ENCODE measurements around the gene HS1BP3. TPM values are rescaled to one million over a fixed set of nuclear protein-coding genes. Genes with fewer than 3 reads are reported as not detected.

Gene HS1BP3
- polyA plus RNA-seq, 4 donors: 18.5 to 39.7 (median 23.4) TPM

- Histone ChIP-seq H3K4me1 (ENCODE audit: control insufficient read depth in 3 of 3, insufficient read depth in 2 of 3, low read depth in 1 of 3, low read length in 2 of 3) (peaks cover 0 to 10% (median 0%) of the 10 kb centered on the region in 3 donors), H3K9me3 (ENCODE audit: control insufficient read depth in 2 of 2, insufficient read depth in 1 of 2, low read depth in 1 of 2, low read length in 1 of 2) (no peaks in the 10 kb centered on the region), H3K27me3 (ENCODE audit: control insufficient read depth in 3 of 3, insufficient read depth in 3 of 3, low read length in 3 of 3) (no peaks in the 10 kb centered on the region), H3K27ac (ENCODE audit: low read depth in 1 of 3, low read length in 2 of 3) (peak overlapping the region in 1 of 3 donors; percentile 24), H3K4me3 (ENCODE audit: low read depth in 1 of 3, low read length in 3 of 3) (no peak overlapping the region), H3K36me3 (ENCODE audit: control insufficient read depth in 3 of 3, insufficient read depth in 2 of 3, low read depth in 1 of 3, low read length in 3 of 3) (peaks cover 2 to 96% (median 5%) of the 10 kb centered on the region in 3 donors)
- FAIRE-seq: no peak
- WGBS, 3 donors: 89 to 94% (median 92%) methylated on average over 7 of the region's 7 CpGs
- no peak for DNase-seq
These were observed 27.1 kb downstream of the HS1BP3 start for GRCh38 chr2:20623741-20624155.

- H3K4me3 ChIP-seq (ENCODE audit: low read depth in 1 of 3, low read length in 3 of 3): no peak overlapping the region
- peaks cover 2 to 97% (median 5%) of the 10 kb centered on the region in 3 donors for H3K36me3 ChIP-seq (ENCODE audit: control insufficient read depth in 3 of 3, insufficient read depth in 2 of 3, low read depth in 1 of 3, low read length in 3 of 3)
- peak in 1 of 2 donors; percentile 45 for DNase-seq
- FAIRE-seq: no peak
- peaks cover 0 to 16% (median 0%) of the 10 kb centered on the region in 3 donors for H3K4me1 ChIP-seq (ENCODE audit: control insufficient read depth in 3 of 3, insufficient read depth in 2 of 3, low read depth in 1 of 3, low read length in 2 of 3)
- H3K9me3 ChIP-seq (ENCODE audit: control insufficient read depth in 2 of 2, insufficient read depth in 1 of 2, low read depth in 1 of 2, low read length in 1 of 2): no peaks in the 10 kb centered on the region
- H3K27ac ChIP-seq (ENCODE audit: low read depth in 1 of 3, low read length in 2 of 3): no peak overlapping the region
- WGBS, 3 donors: 79% methylated on average over 10 of the region's 10 CpGs
- H3K27me3 ChIP-seq (ENCODE audit: control insufficient read depth in 3 of 3, insufficient read depth in 3 of 3, low read length in 3 of 3): no peaks in the 10 kb centered on the region
These were observed 27.7 kb downstream of the HS1BP3 start for GRCh38 chr2:20623241-20623640.

- Histone ChIP-seq H3K9me3 (ENCODE audit: control insufficient read depth in 2 of 2, insufficient read depth in 1 of 2, low read depth in 1 of 2, low read length in 1 of 2) (no peaks in the 10 kb centered on the region), H3K27me3 (ENCODE audit: control insufficient read depth in 3 of 3, insufficient read depth in 3 of 3, low read length in 3 of 3) (no peaks in the 10 kb centered on the region), H3K4me3 (ENCODE audit: low read depth in 1 of 3, low read length in 3 of 3) (no peak overlapping the region), H3K4me1 (ENCODE audit: control insufficient read depth in 3 of 3, insufficient read depth in 2 of 3, low read depth in 1 of 3, low read length in 2 of 3) (peaks cover 0 to 20% (median 0%) of the 10 kb centered on the region in 3 donors), H3K27ac (ENCODE audit: low read depth in 1 of 3, low read length in 2 of 3) (no peak overlapping the region), H3K36me3 (ENCODE audit: control insufficient read depth in 3 of 3, insufficient read depth in 2 of 3, low read depth in 1 of 3, low read length in 3 of 3) (peaks cover 2 to 95% (median 5%) of the 10 kb centered on the region in 3 donors)
- DNase-seq (no peak), FAIRE-seq (no peak)
- 87 to 90% (median 88%) methylated on average over 10 of the region's 10 CpGs for WGBS, 3 donors
These were observed 28.2 kb downstream of the HS1BP3 start for GRCh38 chr2:20622731-20623130.

GRCh38 chr2:20622296-20622686 lies 28.6 kb downstream of the HS1BP3 start:
- no peak for DNase-seq
- H3K27ac ChIP-seq (ENCODE audit: low read depth in 1 of 3, low read length in 2 of 3): no peak overlapping the region
- H3K4me1 ChIP-seq (ENCODE audit: control insufficient read depth in 3 of 3, insufficient read depth in 2 of 3, low read depth in 1 of 3, low read length in 2 of 3): peaks cover 0 to 24% (median 0%) of the 10 kb centered on the region in 3 donors
- H3K27me3 ChIP-seq (ENCODE audit: control insufficient read depth in 3 of 3, insufficient read depth in 3 of 3, low read length in 3 of 3): no peaks in the 10 kb centered on the region
- no peak for FAIRE-seq
- H3K9me3 ChIP-seq (ENCODE audit: control insufficient read depth in 2 of 2, insufficient read depth in 1 of 2, low read depth in 1 of 2, low read length in 1 of 2): no peaks in the 10 kb centered on the region
- WGBS, 3 donors: 95 to 97% (median 96%) methylated on average over 11 of the region's 11 CpGs
- no peak overlapping the region for H3K4me3 ChIP-seq (ENCODE audit: low read depth in 1 of 3, low read length in 3 of 3)
- peaks cover 2 to 91% (median 5%) of the 10 kb centered on the region in 3 donors for H3K36me3 ChIP-seq (ENCODE audit: control insufficient read depth in 3 of 3, insufficient read depth in 2 of 3, low read depth in 1 of 3, low read length in 3 of 3)

- Histone ChIP-seq H3K9me3 (ENCODE audit: control insufficient read depth in 2 of 2, insufficient read depth in 1 of 2, low read depth in 1 of 2, low read length in 1 of 2) (no peaks in the 10 kb centered on the region), H3K27me3 (ENCODE audit: control insufficient read depth in 3 of 3, insufficient read depth in 3 of 3, low read length in 3 of 3) (no peaks in the 10 kb centered on the region), H3K27ac (ENCODE audit: low read depth in 1 of 3, low read length in 2 of 3) (no peak overlapping the region), H3K36me3 (ENCODE audit: control insufficient read depth in 3 of 3, insufficient read depth in 2 of 3, low read depth in 1 of 3, low read length in 3 of 3) (peaks cover 2 to 88% (median 5%) of the 10 kb centered on the region in 3 donors), H3K4me3 (ENCODE audit: low read depth in 1 of 3, low read length in 3 of 3) (no peak overlapping the region), H3K4me1 (ENCODE audit: control insufficient read depth in 3 of 3, insufficient read depth in 2 of 3, low read depth in 1 of 3, low read length in 2 of 3) (peaks cover 0 to 31% (median 0%) of the 10 kb centered on the region in 3 donors)
- no peak for FAIRE-seq
- DNase-seq: no peak
- 82 to 87% (median 86%) methylated on average over 12 of the region's 12 CpGs for WGBS, 3 donors
These were observed 29.3 kb downstream of the HS1BP3 start for GRCh38 chr2:20621366-20622295.

- peak overlapping the region in 1 of 3 donors; percentile 96 for H3K27ac ChIP-seq (ENCODE audit: low read depth in 1 of 3, low read length in 2 of 3)
- H3K4me1 ChIP-seq (ENCODE audit: control insufficient read depth in 3 of 3, insufficient read depth in 2 of 3, low read depth in 1 of 3, low read length in 2 of 3): peaks cover 0 to 39% (median 0%) of the 10 kb centered on the region in 3 donors
- no peak overlapping the region for H3K4me3 ChIP-seq (ENCODE audit: low read depth in 1 of 3, low read length in 3 of 3)
- peaks cover 2 to 80% (median 5%) of the 10 kb centered on the region in 3 donors for H3K36me3 ChIP-seq (ENCODE audit: control insufficient read depth in 3 of 3, insufficient read depth in 2 of 3, low read depth in 1 of 3, low read length in 3 of 3)
- 79 to 81% (median 80%) methylated on average over 4 of the region's 4 CpGs for WGBS, 3 donors
- H3K27me3 ChIP-seq (ENCODE audit: control insufficient read depth in 3 of 3, insufficient read depth in 3 of 3, low read length in 3 of 3): no peaks in the 10 kb centered on the region
- FAIRE-seq (no peak), DNase-seq (no peak)
- no peaks in the 10 kb centered on the region for H3K9me3 ChIP-seq (ENCODE audit: control insufficient read depth in 2 of 2, insufficient read depth in 1 of 2, low read depth in 1 of 2, low read length in 1 of 2)
These were observed 30.1 kb downstream of the HS1BP3 start for GRCh38 chr2:20620696-20621365.

GRCh38 chr2:20620271-20620681 lies 30.6 kb downstream of the HS1BP3 start:
- peak overlapping the region in 1 of 3 donors; percentile 96 for H3K27ac ChIP-seq (ENCODE audit: low read depth in 1 of 3, low read length in 2 of 3)
- WGBS, 3 donors: 88 to 94% (median 92%) methylated on average over 8 of the region's 8 CpGs
- H3K4me1 ChIP-seq (ENCODE audit: control insufficient read depth in 3 of 3, insufficient read depth in 2 of 3, low read depth in 1 of 3, low read length in 2 of 3): peaks cover 0 to 44% (median 0%) of the 10 kb centered on the region in 3 donors
- H3K36me3 ChIP-seq (ENCODE audit: control insufficient read depth in 3 of 3, insufficient read depth in 2 of 3, low read depth in 1 of 3, low read length in 3 of 3): peaks cover 2 to 76% (median 5%) of the 10 kb centered on the region in 3 donors
- no peak overlapping the region for H3K4me3 ChIP-seq (ENCODE audit: low read depth in 1 of 3, low read length in 3 of 3)
- DNase-seq (no peak), FAIRE-seq (no peak)
- no peaks in the 10 kb centered on the region for H3K27me3 ChIP-seq (ENCODE audit: control insufficient read depth in 3 of 3, insufficient read depth in 3 of 3, low read length in 3 of 3)
- no peaks in the 10 kb centered on the region for H3K9me3 ChIP-seq (ENCODE audit: control insufficient read depth in 2 of 2, insufficient read depth in 1 of 2, low read depth in 1 of 2, low read length in 1 of 2)

GRCh38 chr2:20619624-20620024 lies 31.3 kb downstream of the HS1BP3 start:
- Histone ChIP-seq H3K36me3 (ENCODE audit: control insufficient read depth in 3 of 3, insufficient read depth in 2 of 3, low read depth in 1 of 3, low read length in 3 of 3) (peaks cover 2 to 70% (median 5%) of the 10 kb centered on the region in 3 donors), H3K27ac (ENCODE audit: low read depth in 1 of 3, low read length in 2 of 3) (peak overlapping the region in 1 of 3 donors; percentile 96), H3K4me3 (ENCODE audit: low read depth in 1 of 3, low read length in 3 of 3) (no peak overlapping the region), H3K9me3 (ENCODE audit: control insufficient read depth in 2 of 2, insufficient read depth in 1 of 2, low read depth in 1 of 2, low read length in 1 of 2) (no peaks in the 10 kb centered on the region), H3K27me3 (ENCODE audit: control insufficient read depth in 3 of 3, insufficient read depth in 3 of 3, low read length in 3 of 3) (no peaks in the 10 kb centered on the region), H3K4me1 (ENCODE audit: control insufficient read depth in 3 of 3, insufficient read depth in 2 of 3, low read depth in 1 of 3, low read length in 2 of 3) (peaks cover 0 to 50% (median 0%) of the 10 kb centered on the region in 3 donors)
- DNase-seq: no peak
- FAIRE-seq: no peak
- WGBS, 3 donors: 87 to 91% (median 91%) methylated on average over 13 of the region's 13 CpGs

Data from small intestine (tissue), 7 donors.